MM.1S (cell line): ENCODE measurements around the gene MINDY4.

Experiments used
- DNase-seq: peaks from one replicate; pipeline ENCODE4 v3.0.0-alpha.2; 2015
- H2AFZ ChIP-seq: fragments of 300-600 bp; sonication (generic); 2 replicates; pipeline ENCODE4 v1.6.0; 2016; ENCODE audit warnings: antibody characterized with exemption, low read length
- H3F3A ChIP-seq: fragments of 300-600 bp; sonication (generic); 2 replicates; pipeline ENCODE4 v1.6.1; 2016; ENCODE audit warnings: mild to moderate bottlenecking, antibody characterized with exemption, low read length, moderate library complexity, mixed read lengths; ENCODE audit not compliant: insufficient read depth
- H3K27ac ChIP-seq: fragments of 300-600 bp; sonication (generic); 2 replicates; pipeline ENCODE4 v1.5.1; 2016; ENCODE audit warnings: mild to moderate bottlenecking, low read length
- H3K27me3 ChIP-seq: fragments of 300-600 bp; sonication (generic); replicated peaks from 2 replicates; pipeline ENCODE4 v1.6.0; 2016; ENCODE audit warnings: low read length; ENCODE audit not compliant: insufficient read depth
- H3K36me3 ChIP-seq: fragments of 300-600 bp; sonication (generic); replicated peaks from 2 replicates; pipeline ENCODE4 v1.6.1; 2016; ENCODE audit warnings: mild to moderate bottlenecking, low read length, mixed read lengths; ENCODE audit not compliant: insufficient read depth
- H3K4me1 ChIP-seq: fragments of 300-600 bp; sonication (generic); 2 replicates; pipeline ENCODE4 v1.6.1; 2016; ENCODE audit warnings: low read length, mixed read lengths
- H3K4me2 ChIP-seq: fragments of 300-600 bp; sonication (generic); 2 replicates; pipeline ENCODE4 v1.6.0; 2016; ENCODE audit warnings: low read depth, low read length
- H3K4me3 ChIP-seq: fragments of 300-600 bp; sonication (generic); 2 replicates; pipeline ENCODE4 v1.5.1; 2016; ENCODE audit warnings: low read length, mixed read lengths
- H3K79me2 ChIP-seq: fragments of 300-600 bp; sonication (generic); 2 replicates; pipeline ENCODE4 v1.6.1; 2016; ENCODE audit warnings: mixed run types, low read length, mixed read lengths
- H3K9ac ChIP-seq: fragments of 300-600 bp; sonication (generic); 2 replicates; pipeline ENCODE4 v1.6.1; 2016; ENCODE audit warnings: low read length, mixed read lengths
- H3K9me2 ChIP-seq: fragments of 300-600 bp; sonication (generic); replicated peaks from 2 replicates; pipeline ENCODE4 v1.6.1; 2016; ENCODE audit warnings: mild to moderate bottlenecking, low read length, mixed read lengths; ENCODE audit not compliant: insufficient read depth
- H3K9me3 ChIP-seq: fragments of 300-600 bp; sonication (generic); replicated peaks from 2 replicates; pipeline ENCODE4 v1.6.1; 2016; ENCODE audit warnings: mild to moderate bottlenecking, low read length, mixed read lengths; ENCODE audit not compliant: insufficient read depth
- H4K20me1 ChIP-seq: fragments of 300-600 bp; sonication (generic); 2 replicates; pipeline ENCODE4 v1.6.1; 2016; ENCODE audit warnings: mild to moderate bottlenecking, low read length, moderate library complexity, mixed read lengths; ENCODE audit not compliant: insufficient read depth
- CTCF ChIP-seq: fragments of 300-600 bp; sonication (generic); IDR thresholded peaks from 2 replicates; pipeline ENCODE4 v1.5.1; 2016; ENCODE audit warnings: antibody characterized with exemption, low read length, mixed read lengths
- EZH2 ChIP-seq: fragments of 300-600 bp; sonication (generic); optimal IDR thresholded peaks from 2 replicates; pipeline ENCODE3; 2017; ENCODE audit warnings: low read depth, mild to moderate bottlenecking, antibody characterized with exemption, low read length, mixed read lengths
- EZH2phosphoT487 ChIP-seq: fragments of 300-600 bp; sonication (generic); IDR thresholded peaks from 2 replicates; pipeline ENCODE4 v1.6.1; 2018; ENCODE audit warnings: antibody characterized with exemption, low read length

The MINDY4 gene

DNA sequence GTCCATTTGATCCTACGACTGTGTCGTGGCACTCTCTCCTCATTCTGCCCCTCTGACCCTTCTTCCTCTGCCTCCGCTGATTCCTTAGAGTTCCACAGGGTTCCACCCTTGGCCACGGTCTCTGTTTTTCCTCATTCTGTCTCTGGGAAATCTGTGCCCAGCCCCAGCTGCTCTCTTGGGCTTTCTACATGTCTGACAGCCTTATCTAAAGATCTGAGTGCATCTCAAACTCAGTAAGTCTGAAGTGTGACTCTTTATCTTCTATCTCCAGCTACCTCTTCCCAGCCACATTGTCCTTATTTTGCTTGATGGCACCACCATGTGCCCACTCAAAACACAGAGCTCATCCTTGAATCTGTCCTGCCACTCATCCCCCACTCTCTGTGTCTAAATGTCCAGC is 78.3 kb downstream of the MINDY4 start:
- Histone ChIP-seq H3K36me3 (no peaks in the 10 kb centered on the region), H3K27ac (no peak overlapping the region), H3K9me2 (no peaks in the 10 kb centered on the region), H3F3A (no peaks in the 10 kb centered on the region), H3K9me3 (no peaks in the 10 kb centered on the region), H3K9ac (no peak overlapping the region), H4K20me1 (no peaks in the 10 kb centered on the region), H3K27me3 (no peaks in the 10 kb centered on the region), H2AFZ (no peak overlapping the region), H3K4me1 (no peaks in the 10 kb centered on the region), H3K4me3 (no peak overlapping the region), H3K4me2 (no peak overlapping the region), H3K79me2 (no peaks in the 10 kb centered on the region)
- no peak for DNase-seq
- TF ChIP-seq CTCF: no peak
- no peak for TF ChIP-seq EZH2
- TF ChIP-seq EZH2phosphoT487: no peak

DNA sequence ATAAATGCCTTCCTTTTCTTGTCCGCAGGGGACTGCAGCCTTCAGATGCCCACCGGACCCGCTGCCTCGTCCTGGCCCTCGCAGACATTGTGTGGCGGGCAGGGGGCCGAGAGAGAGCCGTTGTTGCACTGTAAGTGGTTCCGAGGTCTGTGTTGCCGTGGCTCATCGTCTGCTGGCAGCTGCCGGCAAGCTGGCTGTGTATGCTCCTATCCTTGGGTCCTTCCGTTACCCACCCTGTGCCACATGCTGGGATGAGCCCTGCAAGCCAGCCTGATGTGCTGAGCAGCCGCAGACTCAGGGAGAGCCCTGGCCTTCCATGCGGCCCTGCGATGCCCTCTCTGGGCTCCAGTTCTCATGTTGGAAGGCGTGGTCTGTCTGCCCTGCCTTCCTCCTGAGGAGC is 79.2 kb downstream of the MINDY4 start:
- Histone ChIP-seq H3K4me2 (no peak overlapping the region), H3K79me2 (no peaks in the 10 kb centered on the region), H3F3A (no peaks in the 10 kb centered on the region), H3K27me3 (no peaks in the 10 kb centered on the region), H3K27ac (no peak overlapping the region), H4K20me1 (no peaks in the 10 kb centered on the region), H3K4me1 (no peaks in the 10 kb centered on the region), H3K9me3 (no peaks in the 10 kb centered on the region), H3K36me3 (no peaks in the 10 kb centered on the region), H2AFZ (no peak overlapping the region), H3K4me3 (no peak overlapping the region), H3K9ac (no peak overlapping the region), H3K9me2 (no peaks in the 10 kb centered on the region)
- TF ChIP-seq EZH2: no peak
- no peak for TF ChIP-seq EZH2phosphoT487
- no peak for TF ChIP-seq CTCF
- no peak for DNase-seq

DNA sequence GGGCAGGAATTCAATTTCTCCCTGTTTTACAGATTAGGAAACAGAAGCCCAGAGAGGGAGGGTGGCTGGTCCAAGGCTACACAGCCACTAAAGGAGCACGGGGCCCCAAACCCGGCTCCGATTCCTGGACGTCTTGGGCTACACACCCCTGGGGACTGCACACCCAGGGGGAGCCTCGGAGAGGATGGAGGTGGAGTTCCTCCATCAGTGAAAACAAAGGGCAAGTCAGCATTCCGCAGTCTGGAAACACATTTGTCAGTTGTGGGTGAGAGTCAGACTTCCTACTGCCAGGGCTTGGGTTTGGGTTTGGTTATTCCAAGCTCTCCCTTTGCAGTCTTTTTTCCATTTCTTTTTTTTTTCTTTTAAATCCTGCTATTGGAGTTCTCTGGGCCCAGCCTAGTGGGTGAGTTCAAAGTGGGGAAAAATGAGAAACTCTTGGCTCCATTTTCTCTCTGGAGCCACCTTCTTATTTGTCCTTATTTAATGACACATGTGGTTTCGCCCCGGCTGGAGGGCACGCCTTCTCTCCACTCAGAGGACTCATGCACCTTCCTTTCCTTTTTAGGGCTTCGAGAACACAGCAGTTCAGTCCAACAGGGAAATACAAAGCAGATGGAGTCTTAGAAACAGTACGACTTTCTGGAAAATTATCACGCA is 80.6 kb downstream of the MINDY4 start:
- H3K9me3 ChIP-seq: no peaks in the 10 kb centered on the region
- no peaks in the 10 kb centered on the region for H3K79me2 ChIP-seq
- H3K4me1 ChIP-seq: no peaks in the 10 kb centered on the region
- H3K9ac ChIP-seq: no peak overlapping the region
- no peak overlapping the region for H3K4me2 ChIP-seq
- no peaks in the 10 kb centered on the region for H3K27me3 ChIP-seq
- H4K20me1 ChIP-seq: no peaks in the 10 kb centered on the region
- TF ChIP-seq EZH2phosphoT487 (no peak), EZH2 (no peak), CTCF (no peak)
- H3K27ac ChIP-seq: no peak overlapping the region
- no peaks in the 10 kb centered on the region for H3K36me3 ChIP-seq
- DNase-seq: no peak
- H3K9me2 ChIP-seq: no peaks in the 10 kb centered on the region
- no peak overlapping the region for H2AFZ ChIP-seq
- H3F3A ChIP-seq: no peaks in the 10 kb centered on the region
- no peak overlapping the region for H3K4me3 ChIP-seq
